ENCODE measurements around the gene G3BP1. TPM values are rescaled to one million over a fixed set of nuclear protein-coding genes. Genes with fewer than 3 reads are reported as not detected.

Gene G3BP1
- total RNA-seq, 5 donors from 2014 or later (not counting 1 experiment from before 2014, with no cell fraction given) = 109 to 185 (median 170) TPM

DNA sequence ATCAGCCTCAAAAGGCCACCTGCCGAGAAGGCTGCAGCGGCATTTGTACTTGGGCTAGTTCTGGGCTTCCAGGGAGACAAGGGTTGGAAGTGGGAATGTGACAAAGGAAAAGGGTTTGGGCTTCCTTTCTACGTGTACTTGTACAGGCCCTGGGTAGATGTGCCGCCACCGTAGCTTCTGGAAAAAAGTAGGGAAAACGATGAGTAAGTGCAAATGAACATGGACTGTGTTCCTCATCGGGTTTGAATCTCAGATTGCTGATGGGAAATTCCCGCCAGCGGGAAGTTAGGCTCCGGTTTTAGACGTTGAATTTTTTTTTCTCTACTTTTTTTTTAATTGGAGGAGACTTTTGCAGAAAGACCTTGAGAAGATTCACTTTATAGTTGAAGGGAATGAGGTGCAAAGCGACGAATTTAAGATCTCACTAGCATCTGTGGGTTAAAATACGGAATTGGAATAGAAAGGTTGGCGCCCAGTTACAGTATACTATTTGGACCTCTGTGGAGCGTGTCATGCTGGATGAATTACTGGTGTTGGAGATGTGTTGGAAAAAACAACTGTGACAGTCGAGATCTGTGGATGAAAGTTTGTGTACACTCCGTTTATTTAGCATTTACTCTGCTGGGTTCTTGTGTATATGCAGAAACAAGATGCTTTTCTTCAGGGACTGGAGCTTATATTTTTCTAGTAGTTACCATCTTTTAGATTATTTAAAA, 1.2 kb downstream of the G3BP1 start:
- H3K36me3 ChIP-seq (ENCODE audit: control insufficient read depth in 2 of 2, extremely low read depth in 1 of 2, insufficient read depth in 1 of 2, low read length in 1 of 2) = no peaks in the 10 kb centered on the region
- peaks cover 23% of the 10 kb centered on the region for H3K36me3 Mint-ChIP-seq
- ChIA-PET CTCF (interaction anchor here (0.5 to 1.3 kb wide), 3 partner anchors 9 to 114 kb away, joined by 3 to 6 read pairs (median 3); no protein-coding TSS in a partner anchor), POLR2A (interaction anchor here (0.6 to 1.4 kb wide), 4 partner anchors 13 to 1813 kb away, joined by 3 to 8 read pairs (median 4); no protein-coding TSS in a partner anchor)
- peak overlapping the region; percentile 40 to 64 for H3K27ac Mint-ChIP-seq
- no peak for ATAC-seq (replicated peaks in 1 of 4)
- peaks cover 59 to 68% (median 61%) of the 10 kb centered on the region in 3 donors for H3K4me1 Mint-ChIP-seq
- H3K4me1 ChIP-seq (ENCODE audit: control insufficient read depth in 1 of 2, extremely low read depth in 1 of 2, insufficient read depth in 2 of 2, low read length in 2 of 2) = peaks cover 24 to 29% of the 10 kb centered on the region in 2 experiments
- WGBS (ENCODE audit: insufficient coverage) = 0% methylated on average over 16 of the region's 18 CpGs
- no peaks in the 10 kb centered on the region for H3K9me3 ChIP-seq
- H3K4me3 Mint-ChIP-seq = peak overlapping the region in 2 of 3 donors; percentile 79 to 85
- no peaks in the 10 kb centered on the region for H3K27me3 Mint-ChIP-seq
- peak in 1 of 35 experiments; percentile 45 for DNase-seq
- H3K9me3 Mint-ChIP-seq = no peaks in the 10 kb centered on the region
- peak overlapping the region; percentile 88 to 96 for H3K4me3 ChIP-seq (ENCODE audit: control insufficient read depth in 1 of 2, extremely low read depth in 1 of 2, low read length in 1 of 2)
- H3K27ac ChIP-seq (ENCODE audit: low read length) = peak overlapping the region; percentile 43
- no peaks in the 10 kb centered on the region for H3K27me3 ChIP-seq (replicated peaks in 1 of 2; ENCODE audit: control insufficient read depth in 2 of 2, extremely low read depth in 1 of 2, insufficient read depth in 2 of 2, low read length in 1 of 2)

- peak in 1 of 35 experiments; percentile 13 for DNase-seq
- Histone ChIP-seq H3K27ac (ENCODE audit: low read length) (no peak overlapping the region), H3K4me3 (ENCODE audit: control insufficient read depth in 1 of 2, extremely low read depth in 1 of 2, low read length in 1 of 2) (peak overlapping the region; percentile 6), H3K9me3 (no peaks in the 10 kb centered on the region), H3K27me3 (replicated peaks in 1 of 2; ENCODE audit: control insufficient read depth in 2 of 2, extremely low read depth in 1 of 2, insufficient read depth in 2 of 2, low read length in 1 of 2) (no peaks in the 10 kb centered on the region), H3K36me3 (ENCODE audit: control insufficient read depth in 2 of 2, extremely low read depth in 1 of 2, insufficient read depth in 1 of 2, low read length in 1 of 2) (no peaks in the 10 kb centered on the region), H3K4me1 (ENCODE audit: control insufficient read depth in 1 of 2, extremely low read depth in 1 of 2, insufficient read depth in 2 of 2, low read length in 2 of 2) (peaks cover 29 to 31% of the 10 kb centered on the region in 2 experiments)
- no peaks in the 10 kb centered on the region for H3K9me3 Mint-ChIP-seq
- ATAC-seq (replicated peaks in 1 of 4) = no peak
- ChIA-PET POLR2A (interaction anchor here (0.6 to 1.8 kb wide), 8 partner anchors 9 to 372 kb away, joined by 3 to 8 read pairs (median 5); no protein-coding TSS in a partner anchor), CTCF (interaction anchor here (0.6 to 1.3 kb wide), 7 partner anchors 9 to 326 kb away, joined by 3 to 4 read pairs (median 3); partner anchors contain the start of gene SLC36A1 (in 1 of the 2))
- peak overlapping the region in 2 of 3 donors; percentile 79 to 85 for H3K4me3 Mint-ChIP-seq
- H3K36me3 Mint-ChIP-seq = peaks cover 25% of the 10 kb centered on the region
- H3K27ac Mint-ChIP-seq = peak overlapping the region; percentile 44 to 64
- WGBS (ENCODE audit: insufficient coverage) = 0% methylated on average over 1 of the region's 3 CpGs
- no peaks in the 10 kb centered on the region for H3K27me3 Mint-ChIP-seq
- H3K4me1 Mint-ChIP-seq = peaks cover 66 to 76% (median 67%) of the 10 kb centered on the region in 3 donors
Measured at GRCh38 chr5:151773951-151774350, 2.2 kb downstream of the G3BP1 start.

- POLR2A ChIA-PET = interaction anchor here (0.6 to 1.8 kb wide), 2 partner anchors 16 to 24 kb away, joined by 3 to 6 read pairs; no protein-coding TSS in a partner anchor
- Histone ChIP-seq H3K27ac (ENCODE audit: low read length) (no peak overlapping the region), H3K36me3 (ENCODE audit: control insufficient read depth in 2 of 2, extremely low read depth in 1 of 2, insufficient read depth in 1 of 2, low read length in 1 of 2) (no peaks in the 10 kb centered on the region), H3K4me1 (ENCODE audit: control insufficient read depth in 1 of 2, extremely low read depth in 1 of 2, insufficient read depth in 2 of 2, low read length in 2 of 2) (peaks cover 23 to 27% of the 10 kb centered on the region in 2 experiments), H3K27me3 (replicated peaks in 1 of 2; ENCODE audit: control insufficient read depth in 2 of 2, extremely low read depth in 1 of 2, insufficient read depth in 2 of 2, low read length in 1 of 2) (no peaks in the 10 kb centered on the region), H3K9me3 (no peaks in the 10 kb centered on the region), H3K4me3 (ENCODE audit: control insufficient read depth in 1 of 2, extremely low read depth in 1 of 2, low read length in 1 of 2) (no peak overlapping the region)
- CTCF ChIA-PET = no interaction called here
- WGBS (ENCODE audit: insufficient coverage) = no CpG with 5 or more reads among the region's 3 CpGs
- Mint-ChIP-seq H3K9me3 (no peaks in the 10 kb centered on the region), H3K36me3 (peaks cover 28% of the 10 kb centered on the region), H3K27ac (peak overlapping the region; percentile 24 to 61), H3K4me1 (peaks cover 72 to 81% (median 74%) of the 10 kb centered on the region in 3 donors), H3K4me3 (peak overlapping the region in 2 of 3 donors; percentile 55 to 79), H3K27me3 (no peaks in the 10 kb centered on the region)
- DNase-seq (no peak), ATAC-seq (replicated peaks in 1 of 4) (no peak)
Measured at GRCh38 chr5:151775025-151775606, 3.4 kb downstream of the G3BP1 start.

- Mint-ChIP-seq H3K27ac (peak overlapping the region; percentile 1 to 2), H3K4me3 (peak overlapping the region in 2 of 3 donors; percentile 28 to 58), H3K4me1 (peaks cover 92 to 96% (median 93%) of the 10 kb centered on the region in 3 donors), H3K27me3 (no peaks in the 10 kb centered on the region), H3K36me3 (peaks cover 21% of the 10 kb centered on the region), H3K9me3 (no peaks in the 10 kb centered on the region)
- no peak overlapping the region for H3K27ac ChIP-seq (ENCODE audit: low read length)
- ChIA-PET CTCF (interaction anchor here in 1 of 2 donors (1.1 kb wide), 1 partner anchor 8 kb away, joined by 3 read pairs; the partner anchor contains the start of gene G3BP1), POLR2A (no interaction called here)
- ATAC-seq (replicated peaks in 1 of 4) (no peak), DNase-seq (no peak)
- no peak overlapping the region for H3K4me3 ChIP-seq (ENCODE audit: control insufficient read depth in 1 of 2, extremely low read depth in 1 of 2, low read length in 1 of 2)
- peaks cover 21 to 23% of the 10 kb centered on the region in 2 experiments for H3K4me1 ChIP-seq (ENCODE audit: control insufficient read depth in 1 of 2, extremely low read depth in 1 of 2, insufficient read depth in 2 of 2, low read length in 2 of 2)
- no peaks in the 10 kb centered on the region for H3K9me3 ChIP-seq
- no peaks in the 10 kb centered on the region for H3K36me3 ChIP-seq (ENCODE audit: control insufficient read depth in 2 of 2, extremely low read depth in 1 of 2, insufficient read depth in 1 of 2, low read length in 1 of 2)
- no peaks in the 10 kb centered on the region for H3K27me3 ChIP-seq (replicated peaks in 1 of 2; ENCODE audit: control insufficient read depth in 2 of 2, extremely low read depth in 1 of 2, insufficient read depth in 2 of 2, low read length in 1 of 2)
- no CpG with 5 or more reads among the region's 3 CpGs for WGBS (ENCODE audit: insufficient coverage)
Measured at GRCh38 chr5:151779531-151780125, 7.9 kb downstream of the G3BP1 start.

- H3K4me1 Mint-ChIP-seq = peaks cover 91 to 95% (median 92%) of the 10 kb centered on the region in 3 donors
- DNase-seq = no peak
- H3K9me3 Mint-ChIP-seq = no peaks in the 10 kb centered on the region
- no peak overlapping the region for H3K27ac Mint-ChIP-seq
- peaks cover 21% of the 10 kb centered on the region for H3K36me3 Mint-ChIP-seq
- H3K4me1 ChIP-seq (ENCODE audit: control insufficient read depth in 1 of 2, extremely low read depth in 1 of 2, insufficient read depth in 2 of 2, low read length in 2 of 2) = peaks cover 22 to 26% of the 10 kb centered on the region in 2 experiments
- H3K36me3 ChIP-seq (ENCODE audit: control insufficient read depth in 2 of 2, extremely low read depth in 1 of 2, insufficient read depth in 1 of 2, low read length in 1 of 2) = no peaks in the 10 kb centered on the region
- CTCF ChIA-PET = interaction anchor here in 1 of 2 donors (1.1 kb wide), 1 partner anchor 9 kb away, joined by 3 read pairs; the partner anchor contains the start of gene G3BP1
- POLR2A ChIA-PET = no interaction called here
- 98% methylated on average over 7 of the region's 11 CpGs for WGBS (ENCODE audit: insufficient coverage)
- no peak for ATAC-seq (replicated peaks in 1 of 4)
- no peaks in the 10 kb centered on the region for H3K9me3 ChIP-seq
- H3K4me3 ChIP-seq (ENCODE audit: control insufficient read depth in 1 of 2, extremely low read depth in 1 of 2, low read length in 1 of 2) = no peak overlapping the region
- peak overlapping the region; percentile 21 to 58 (median 39) for H3K4me3 Mint-ChIP-seq
- H3K27ac ChIP-seq (ENCODE audit: low read length) = no peak overlapping the region
- H3K27me3 ChIP-seq (replicated peaks in 1 of 2; ENCODE audit: control insufficient read depth in 2 of 2, extremely low read depth in 1 of 2, insufficient read depth in 2 of 2, low read length in 1 of 2) = no peaks in the 10 kb centered on the region
- no peaks in the 10 kb centered on the region for H3K27me3 Mint-ChIP-seq
Measured at GRCh38 chr5:151780348-151780747, 8.6 kb downstream of the G3BP1 start.

GRCh38 chr5:151781201-151781600, 9.4 kb downstream of the G3BP1 start:
- H3K4me1 ChIP-seq (ENCODE audit: control insufficient read depth in 1 of 2, extremely low read depth in 1 of 2, insufficient read depth in 2 of 2, low read length in 2 of 2) = peaks cover 21 to 29% of the 10 kb centered on the region in 2 experiments
- ATAC-seq (replicated peaks in 1 of 4) (peak in 1 of 4 experiments; percentile 6), DNase-seq (no peak)
- no CpG with 5 or more reads among the region's 1 CpG for WGBS (ENCODE audit: insufficient coverage)
- Mint-ChIP-seq H3K27me3 (no peaks in the 10 kb centered on the region), H3K27ac (peak overlapping the region; percentile 49 to 58), H3K36me3 (peaks cover 18% of the 10 kb centered on the region), H3K4me1 (peaks cover 89 to 95% (median 92%) of the 10 kb centered on the region in 3 donors), H3K4me3 (peak overlapping the region in 2 of 3 donors; percentile 1 to 3), H3K9me3 (no peaks in the 10 kb centered on the region)
- H3K27me3 ChIP-seq (replicated peaks in 1 of 2; ENCODE audit: control insufficient read depth in 2 of 2, extremely low read depth in 1 of 2, insufficient read depth in 2 of 2, low read length in 1 of 2) = no peaks in the 10 kb centered on the region
- ChIA-PET CTCF (interaction anchor here in 1 of 2 donors (0.6 kb wide), 1 partner anchor 20 kb away, joined by 4 read pairs; no protein-coding TSS in a partner anchor), POLR2A (no interaction called here)
- no peaks in the 10 kb centered on the region for H3K9me3 ChIP-seq
- H3K36me3 ChIP-seq (ENCODE audit: control insufficient read depth in 2 of 2, extremely low read depth in 1 of 2, insufficient read depth in 1 of 2, low read length in 1 of 2) = peaks cover 0 to 2% of the 10 kb centered on the region in 2 donors
- H3K4me3 ChIP-seq (ENCODE audit: control insufficient read depth in 1 of 2, extremely low read depth in 1 of 2, low read length in 1 of 2) = no peak overlapping the region
- H3K27ac ChIP-seq (ENCODE audit: low read length) = no peak overlapping the region

Data from T-cell (primary cell).